SK-N-SH treated with all-trans-retinoic acid at 6 μM for 48 hours (cell line): ENCODE measurements around the gene OCIAD1.

Experiments
- ATAC-seq: fragments of 200-7000 bp; cut with Tn5 transposase; 3 replicates; pipeline ENCODE4 v1.9.1; 2020; ENCODE audit warnings: mild to moderate bottlenecking, moderate library complexity
- ARNTL ChIP-seq: fragments of 450-650 bp; formaldehyde crosslinking; IDR thresholded peaks from 2 replicates; pipeline ENCODE4 v1.5.0; 2020; ENCODE audit warnings: low read depth, mild to moderate bottlenecking, moderate library complexity, borderline replicate concordance
- BACH2 ChIP-seq: fragments of 250-450 bp; sonication (Bioruptor Pico); IDR thresholded peaks from 2 replicates; pipeline ENCODE4 v1.9.0; 2021; ENCODE audit warnings: mild to moderate bottlenecking, borderline replicate concordance
- CSDC2 ChIP-seq: fragments of 250-450 bp; sonication (Bioruptor Pico); IDR thresholded peaks from 2 replicates; pipeline ENCODE4 v1.5.0; 2020; ENCODE audit warnings: mild to moderate bottlenecking, moderate library complexity
- GLIS3 ChIP-seq: fragments of 250-450 bp; sonication (Bioruptor Pico); IDR thresholded peaks from 2 replicates; pipeline ENCODE4 v1.5.0; 2020; ENCODE audit warnings: mild to moderate bottlenecking, moderate library complexity
- OSR1 ChIP-seq: fragments of 250-450 bp; sonication (Bioruptor Pico); IDR thresholded peaks from 2 replicates; pipeline ENCODE4 v1.8.0; 2022; ENCODE audit warnings: moderate library complexity, mild to moderate bottlenecking, inconsistent platforms
- PPARA ChIP-seq: fragments of 250-450 bp; sonication (Bioruptor Pico); IDR thresholded peaks from 2 replicates; pipeline ENCODE4 v1.5.0; 2020; ENCODE audit warnings: mild to moderate bottlenecking, borderline replicate concordance
- SNAI2 ChIP-seq: fragments of 250-450 bp; sonication (Bioruptor Pico); IDR thresholded peaks from 2 replicates; pipeline ENCODE4 v1.5.0; 2020; ENCODE audit warnings: mild to moderate bottlenecking, moderate library complexity
- TOX ChIP-seq: fragments of 250-450 bp; sonication (Bioruptor Pico); IDR thresholded peaks from 2 replicates; pipeline ENCODE4 v1.8.0; 2021; ENCODE audit warnings: mild to moderate bottlenecking, moderate library complexity, borderline replicate concordance
- ZC3H10 ChIP-seq: fragments of 250-450 bp; sonication (Bioruptor Pico); IDR thresholded peaks from 2 replicates; pipeline ENCODE4 v1.5.1; 2021; ENCODE audit warnings: mild to moderate bottlenecking, moderate library complexity
- ZFP3 ChIP-seq: fragments of 250-450 bp; sonication (Bioruptor Pico); IDR thresholded peaks from 2 replicates; pipeline ENCODE4 v1.5.0; 2020; ENCODE audit warnings: mild to moderate bottlenecking, moderate library complexity
- ZFP30 ChIP-seq: fragments of 450-650 bp; formaldehyde crosslinking; IDR thresholded peaks from 2 replicates; pipeline ENCODE4 v1.5.0; 2022; ENCODE audit warnings: mild to moderate bottlenecking, moderate library complexity
- ZNF565 ChIP-seq: fragments of 450-650 bp; formaldehyde crosslinking; conservative IDR thresholded peaks from 2 replicates; pipeline ENCODE4 v1.5.0; 2020; ENCODE audit warnings: low read depth, mild to moderate bottlenecking, moderate library complexity
- ZNF8 ChIP-seq: fragments of 450-650 bp; formaldehyde crosslinking; IDR thresholded peaks from 2 replicates; pipeline ENCODE4 v1.5.0; 2020; ENCODE audit warnings: mild to moderate bottlenecking, moderate library complexity
- TF ChIP-seq, protein P1 (sequence below): fragments of 250-450 bp; sonication (Bioruptor Pico); IDR thresholded peaks from 2 replicates; pipeline ENCODE4 v1.5.1; 2021; ENCODE audit warnings: mild to moderate bottlenecking, moderate library complexity
- TF ChIP-seq, protein P2 (sequence below): fragments of 250-450 bp; sonication (Bioruptor Pico); IDR thresholded peaks from 2 replicates; pipeline ENCODE4 v1.5.1; 2020; ENCODE audit warnings: low read depth, mild to moderate bottlenecking, moderate library complexity
- TF ChIP-seq, protein P3 (sequence below): fragments of 250-450 bp; sonication (Bioruptor Pico); IDR thresholded peaks from 2 replicates; pipeline ENCODE4 v1.5.0; 2020; ENCODE audit warnings: mild to moderate bottlenecking, moderate library complexity
- TF ChIP-seq, protein P4 (sequence below): fragments of 250-450 bp; sonication (Bioruptor Pico); IDR thresholded peaks from 2 replicates; pipeline ENCODE4 v1.8.0; 2020; ENCODE audit warnings: mild to moderate bottlenecking, moderate library complexity, borderline replicate concordance

OCIAD1 gene, protein sequence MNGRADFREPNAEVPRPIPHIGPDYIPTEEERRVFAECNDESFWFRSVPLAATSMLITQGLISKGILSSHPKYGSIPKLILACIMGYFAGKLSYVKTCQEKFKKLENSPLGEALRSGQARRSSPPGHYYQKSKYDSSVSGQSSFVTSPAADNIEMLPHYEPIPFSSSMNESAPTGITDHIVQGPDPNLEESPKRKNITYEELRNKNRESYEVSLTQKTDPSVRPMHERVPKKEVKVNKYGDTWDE

DNA sequence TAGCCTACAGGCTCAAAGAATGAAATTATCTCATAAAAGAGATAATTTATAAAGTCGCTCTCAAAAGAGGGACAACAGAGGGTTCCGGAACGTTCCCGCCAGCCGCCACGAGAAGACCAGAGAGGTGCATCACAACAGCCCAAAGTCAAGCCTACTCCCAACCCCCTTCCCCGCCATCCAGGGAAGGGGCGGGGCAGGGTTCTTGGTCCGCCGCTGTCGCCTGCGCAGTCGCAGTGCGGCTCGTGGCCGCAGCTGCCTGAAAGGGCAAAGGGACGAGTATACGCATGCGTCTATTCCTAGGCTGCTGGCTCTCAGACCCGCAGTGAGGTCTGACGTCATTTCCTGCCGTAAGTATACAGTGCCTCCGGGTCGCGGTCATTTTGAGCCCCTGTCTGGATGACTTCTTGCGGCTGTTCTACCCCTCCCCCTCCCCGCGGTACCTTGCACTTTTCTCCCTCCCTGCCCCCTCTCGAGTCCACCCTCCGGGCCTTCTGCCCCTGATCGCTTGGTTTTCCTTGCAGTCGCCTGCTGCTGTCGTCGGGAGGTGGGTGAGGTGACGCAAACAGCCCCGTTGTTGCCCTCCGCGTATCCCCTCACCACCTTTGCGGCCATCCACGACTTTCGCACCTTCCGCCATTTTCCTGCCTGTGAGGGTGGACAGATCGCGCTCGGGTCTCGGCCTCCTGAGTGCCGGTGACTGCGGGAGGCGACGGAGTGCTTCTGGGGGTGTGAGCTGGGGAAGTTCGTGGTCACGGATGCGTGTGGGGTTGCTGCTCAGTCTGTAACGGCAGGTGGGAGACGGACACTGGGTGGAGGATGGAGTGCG is at the start of gene OCIAD1:
Gene OCIAD1 (plus strand): TSS at position 383 of the 826 bp plus-strand sequence. CDS start 1,537 bp downstream, outside the sequence.
- ATAC-seq = peak; percentile 99
- TF ChIP-seq, protein P1, sequence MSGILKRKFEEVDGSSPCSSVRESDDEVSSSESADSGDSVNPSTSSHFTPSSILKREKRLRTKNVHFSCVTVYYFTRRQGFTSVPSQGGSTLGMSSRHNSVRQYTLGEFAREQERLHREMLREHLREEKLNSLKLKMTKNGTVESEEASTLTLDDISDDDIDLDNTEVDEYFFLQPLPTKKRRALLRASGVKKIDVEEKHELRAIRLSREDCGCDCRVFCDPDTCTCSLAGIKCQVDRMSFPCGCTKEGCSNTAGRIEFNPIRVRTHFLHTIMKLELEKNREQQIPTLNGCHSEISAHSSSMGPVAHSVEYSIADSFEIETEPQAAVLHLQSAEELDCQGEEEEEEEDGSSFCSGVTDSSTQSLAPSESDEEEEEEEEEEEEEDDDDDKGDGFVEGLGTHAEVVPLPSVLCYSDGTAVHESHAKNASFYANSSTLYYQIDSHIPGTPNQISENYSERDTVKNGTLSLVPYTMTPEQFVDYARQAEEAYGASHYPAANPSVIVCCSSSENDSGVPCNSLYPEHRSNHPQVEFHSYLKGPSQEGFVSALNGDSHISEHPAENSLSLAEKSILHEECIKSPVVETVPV (CRISPR knock-in tag) = no peak
- no peak for TF ChIP-seq TOX (CRISPR knock-in tag)
- TF ChIP-seq, protein P2, sequence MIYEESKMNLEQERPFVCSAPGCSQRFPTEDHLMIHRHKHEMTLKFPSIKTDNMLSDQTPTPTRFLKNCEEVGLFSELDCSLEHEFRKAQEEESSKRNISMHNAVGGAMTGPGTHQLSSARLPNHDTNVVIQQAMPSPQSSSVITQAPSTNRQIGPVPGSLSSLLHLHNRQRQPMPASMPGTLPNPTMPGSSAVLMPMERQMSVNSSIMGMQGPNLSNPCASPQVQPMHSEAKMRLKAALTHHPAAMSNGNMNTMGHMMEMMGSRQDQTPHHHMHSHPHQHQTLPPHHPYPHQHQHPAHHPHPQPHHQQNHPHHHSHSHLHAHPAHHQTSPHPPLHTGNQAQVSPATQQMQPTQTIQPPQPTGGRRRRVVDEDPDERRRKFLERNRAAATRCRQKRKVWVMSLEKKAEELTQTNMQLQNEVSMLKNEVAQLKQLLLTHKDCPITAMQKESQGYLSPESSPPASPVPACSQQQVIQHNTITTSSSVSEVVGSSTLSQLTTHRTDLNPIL (CRISPR knock-in tag) = no peak
- TF ChIP-seq, protein P3, sequence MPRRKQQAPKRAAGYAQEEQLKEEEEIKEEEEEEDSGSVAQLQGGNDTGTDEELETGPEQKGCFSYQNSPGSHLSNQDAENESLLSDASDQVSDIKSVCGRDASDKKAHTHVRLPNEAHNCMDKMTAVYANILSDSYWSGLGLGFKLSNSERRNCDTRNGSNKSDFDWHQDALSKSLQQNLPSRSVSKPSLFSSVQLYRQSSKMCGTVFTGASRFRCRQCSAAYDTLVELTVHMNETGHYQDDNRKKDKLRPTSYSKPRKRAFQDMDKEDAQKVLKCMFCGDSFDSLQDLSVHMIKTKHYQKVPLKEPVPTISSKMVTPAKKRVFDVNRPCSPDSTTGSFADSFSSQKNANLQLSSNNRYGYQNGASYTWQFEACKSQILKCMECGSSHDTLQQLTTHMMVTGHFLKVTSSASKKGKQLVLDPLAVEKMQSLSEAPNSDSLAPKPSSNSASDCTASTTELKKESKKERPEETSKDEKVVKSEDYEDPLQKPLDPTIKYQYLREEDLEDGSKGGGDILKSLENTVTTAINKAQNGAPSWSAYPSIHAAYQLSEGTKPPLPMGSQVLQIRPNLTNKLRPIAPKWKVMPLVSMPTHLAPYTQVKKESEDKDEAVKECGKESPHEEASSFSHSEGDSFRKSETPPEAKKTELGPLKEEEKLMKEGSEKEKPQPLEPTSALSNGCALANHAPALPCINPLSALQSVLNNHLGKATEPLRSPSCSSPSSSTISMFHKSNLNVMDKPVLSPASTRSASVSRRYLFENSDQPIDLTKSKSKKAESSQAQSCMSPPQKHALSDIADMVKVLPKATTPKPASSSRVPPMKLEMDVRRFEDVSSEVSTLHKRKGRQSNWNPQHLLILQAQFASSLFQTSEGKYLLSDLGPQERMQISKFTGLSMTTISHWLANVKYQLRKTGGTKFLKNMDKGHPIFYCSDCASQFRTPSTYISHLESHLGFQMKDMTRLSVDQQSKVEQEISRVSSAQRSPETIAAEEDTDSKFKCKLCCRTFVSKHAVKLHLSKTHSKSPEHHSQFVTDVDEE (CRISPR knock-in tag) = 0 out of 2 replicates have a peak, but pooled peaks have one; percentile 36
- no peak for TF ChIP-seq ZC3H10 (CRISPR knock-in tag)
- no peak for TF ChIP-seq ZFP30 (CRISPR knock-in tag)
- no peak for TF ChIP-seq ZFP3 (CRISPR knock-in tag)
- no peak for TF ChIP-seq BACH2 (CRISPR knock-in tag)
- TF ChIP-seq ZNF8 (CRISPR knock-in tag) = 0 out of 2 replicates have a peak, but pooled peaks have one; percentile 49

DNA sequence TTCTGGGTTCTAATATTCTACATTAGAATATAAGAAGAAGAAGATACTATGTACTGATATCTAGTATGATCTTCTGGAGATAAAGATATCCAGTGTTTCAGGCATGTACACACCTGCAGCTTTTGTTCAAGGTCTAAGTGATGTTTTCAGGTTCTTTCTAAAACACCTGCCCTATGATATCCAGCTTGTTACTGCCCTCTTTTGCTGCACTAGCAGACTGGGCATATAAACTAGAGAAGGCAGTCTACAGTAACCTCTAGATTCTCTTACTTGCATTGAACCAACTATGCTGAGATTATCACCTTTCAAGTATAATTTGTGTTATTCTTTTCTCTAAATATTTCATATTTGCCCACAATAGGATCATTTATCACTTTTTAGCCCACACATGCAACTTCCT is 48.9 kb upstream of the OCIAD1 start:
- TF ChIP-seq ZC3H10 (CRISPR knock-in tag) (no peak), ZFP3 (CRISPR knock-in tag) (no peak), PPARA (CRISPR knock-in tag) (no peak)
- ATAC-seq = no peak

DNA sequence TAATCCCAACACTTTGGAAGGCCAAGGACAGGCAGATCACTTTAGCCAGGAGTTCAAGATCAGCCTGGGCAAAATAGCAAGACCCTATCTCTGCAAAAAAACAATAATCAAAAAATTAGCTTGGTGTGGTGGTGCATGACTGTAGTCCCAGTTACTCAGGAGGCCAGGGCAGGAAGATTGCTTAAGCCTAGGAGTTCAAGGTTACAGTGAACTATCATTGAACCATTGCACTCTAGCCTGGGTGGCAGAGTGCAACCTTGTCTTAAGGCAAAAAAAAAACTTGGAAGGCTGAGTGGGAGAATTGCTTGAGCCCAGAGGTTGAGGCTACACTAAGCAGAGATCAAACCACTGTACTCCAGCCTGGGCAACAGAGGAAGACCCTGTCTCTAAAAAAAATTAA is 45.6 kb upstream of the OCIAD1 start:
- ATAC-seq = no peak
- TF ChIP-seq GLIS3 (CRISPR knock-in tag) = no peak
- TF ChIP-seq ARNTL (CRISPR knock-in tag) = no peak
- TF ChIP-seq, protein P3 (CRISPR knock-in tag) = no peak
- TF ChIP-seq SNAI2 (CRISPR knock-in tag) = no peak
- TF ChIP-seq OSR1 (CRISPR knock-in tag) = no peak
- TF ChIP-seq, protein P2 (CRISPR knock-in tag) = no peak
- no peak for TF ChIP-seq ZFP3 (CRISPR knock-in tag)

DNA sequence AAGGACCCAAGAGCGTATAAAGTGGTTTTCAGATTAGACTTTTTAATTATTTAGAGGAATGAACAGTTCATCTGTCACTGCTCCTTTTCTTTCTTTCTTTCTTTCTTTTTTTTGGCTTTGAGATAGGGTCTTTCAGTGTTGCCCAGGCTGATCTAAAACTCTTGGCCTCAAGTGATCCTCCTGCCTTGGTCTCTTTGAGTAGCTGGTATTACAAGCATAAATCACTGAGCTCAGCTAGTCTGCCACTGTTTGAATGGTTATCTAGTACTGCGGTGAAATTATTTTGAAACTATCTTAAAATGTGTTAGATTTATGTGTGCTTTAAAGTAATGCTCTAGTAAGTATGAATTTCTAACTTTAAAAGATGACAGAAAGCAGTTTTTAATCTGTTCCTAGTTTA is 44.3 kb upstream of the OCIAD1 start:
- ATAC-seq = no peak
- TF ChIP-seq, protein P2 (CRISPR knock-in tag) = no peak
- TF ChIP-seq CSDC2 (CRISPR knock-in tag) (no peak), SNAI2 (CRISPR knock-in tag) (no peak), ZNF565 (CRISPR knock-in tag) (no peak), PPARA (CRISPR knock-in tag) (no peak), ZFP30 (CRISPR knock-in tag) (no peak), ZC3H10 (CRISPR knock-in tag) (no peak), GLIS3 (CRISPR knock-in tag) (no peak), OSR1 (CRISPR knock-in tag) (no peak)
- TF ChIP-seq, protein P4, sequence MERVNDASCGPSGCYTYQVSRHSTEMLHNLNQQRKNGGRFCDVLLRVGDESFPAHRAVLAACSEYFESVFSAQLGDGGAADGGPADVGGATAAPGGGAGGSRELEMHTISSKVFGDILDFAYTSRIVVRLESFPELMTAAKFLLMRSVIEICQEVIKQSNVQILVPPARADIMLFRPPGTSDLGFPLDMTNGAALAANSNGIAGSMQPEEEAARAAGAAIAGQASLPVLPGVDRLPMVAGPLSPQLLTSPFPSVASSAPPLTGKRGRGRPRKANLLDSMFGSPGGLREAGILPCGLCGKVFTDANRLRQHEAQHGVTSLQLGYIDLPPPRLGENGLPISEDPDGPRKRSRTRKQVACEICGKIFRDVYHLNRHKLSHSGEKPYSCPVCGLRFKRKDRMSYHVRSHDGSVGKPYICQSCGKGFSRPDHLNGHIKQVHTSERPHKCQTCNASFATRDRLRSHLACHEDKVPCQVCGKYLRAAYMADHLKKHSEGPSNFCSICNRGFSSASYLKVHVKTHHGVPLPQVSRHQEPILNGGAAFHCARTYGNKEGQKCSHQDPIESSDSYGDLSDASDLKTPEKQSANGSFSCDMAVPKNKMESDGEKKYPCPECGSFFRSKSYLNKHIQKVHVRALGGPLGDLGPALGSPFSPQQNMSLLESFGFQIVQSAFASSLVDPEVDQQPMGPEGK (CRISPR knock-in tag) = no peak
